GM20000 (cell line): ENCODE data around the gene MIOX.

Experiments used
- DNase-seq: peaks from one replicate; pipeline ENCODE4 v3.0.0; 2012; ENCODE audit warnings: low spot score
- CTCF ChIP-seq: IDR thresholded peaks from 2 replicates; pipeline ENCODE4 v1.5.1; 2012; ENCODE audit warnings: mild to moderate bottlenecking, control low read depth; ENCODE audit errors: extremely low read depth, missing control alignments

MIOX gene

GRCh38 chr22:50507421-50507990, 20.8 kb downstream of the MIOX start, which contains the start of gene LMF2:
Gene LMF2, minus strand, starts transcription at chr22:50507702. Its CDS starts 27 bp downstream, at chr22:50507675.
- no peak for TF ChIP-seq CTCF
- peak; percentile 99 for DNase-seq

GRCh38 chr22:50507991-50508884, 21.6 kb downstream of the MIOX start, which contains the start of gene NCAPH2:
Gene NCAPH2, plus strand, starts transcription at chr22:50508224. Its CDS starts 114 bp downstream, at chr22:50508338.
- peak; percentile 100 for DNase-seq
- no peak for TF ChIP-seq CTCF

- DNase-seq, result no peak
- no peak for TF ChIP-seq CTCF
Observed at GRCh38 chr22:50508897-50509296, 22.2 kb downstream of the MIOX start.

- no peak for TF ChIP-seq CTCF
- DNase-seq, result no peak
Observed at GRCh38 chr22:50513175-50513574, 26.5 kb downstream of the MIOX start.

- no peak for TF ChIP-seq CTCF
- no peak for DNase-seq
Observed at GRCh38 chr22:50516068-50516467, 29.4 kb downstream of the MIOX start.

- TF ChIP-seq CTCF, result no peak
Observed at GRCh38 chr22:50516891-50517290, 30.2 kb downstream of the MIOX start.

More at GRCh38 chr22:50516891-50517290, 30.2 kb downstream of the MIOX start:
- DNase-seq, result no peak
